Kidney epithelial cell (primary cell): ENCODE results near the gene OBSCN. TPM values are rescaled to one million over a fixed set of nuclear protein-coding genes. Genes with fewer than 3 reads are reported as not detected.

Experiments used
- DNase-seq: peaks from one replicate; pipeline ENCODE4 v3.0.0-alpha.2; 2010; ENCODE audit warnings: low read depth
- H3K27me3 ChIP-seq: 2 replicates; pipeline ENCODE4 v1.6.0; 2011; ENCODE audit warnings: low read length; ENCODE audit not compliant: control insufficient read depth, insufficient read depth
- H3K36me3 ChIP-seq: 2 replicates; pipeline ENCODE4 v1.5.1; 2011; ENCODE audit warnings: low read length; ENCODE audit not compliant: control insufficient read depth, insufficient read depth
- H3K4me3 ChIP-seq: 2 replicates; pipeline ENCODE4 v1.5.1; 2011; ENCODE audit warnings: low read depth, mild to moderate bottlenecking, control low read depth, low read length
- CTCF ChIP-seq: IDR thresholded peaks from 2 replicates; pipeline ENCODE4 v1.5.1; 2011; ENCODE audit warnings: mild to moderate bottlenecking, moderate library complexity, low read length, control low read depth, inconsistent platforms; ENCODE audit not compliant: insufficient read depth, poor library complexity, severe bottlenecking
- total RNA-seq: library from RNA; depleted of rRNA; stranded (reverse); fragments of >200 nt; gene quantifications from 2 replicates; pipeline ENCODE4 v1.2.3, GENCODE V29; 2015

Gene OBSCN
- total RNA-seq, 1 donor from 2014 or later: 13.5 TPM

DNA sequence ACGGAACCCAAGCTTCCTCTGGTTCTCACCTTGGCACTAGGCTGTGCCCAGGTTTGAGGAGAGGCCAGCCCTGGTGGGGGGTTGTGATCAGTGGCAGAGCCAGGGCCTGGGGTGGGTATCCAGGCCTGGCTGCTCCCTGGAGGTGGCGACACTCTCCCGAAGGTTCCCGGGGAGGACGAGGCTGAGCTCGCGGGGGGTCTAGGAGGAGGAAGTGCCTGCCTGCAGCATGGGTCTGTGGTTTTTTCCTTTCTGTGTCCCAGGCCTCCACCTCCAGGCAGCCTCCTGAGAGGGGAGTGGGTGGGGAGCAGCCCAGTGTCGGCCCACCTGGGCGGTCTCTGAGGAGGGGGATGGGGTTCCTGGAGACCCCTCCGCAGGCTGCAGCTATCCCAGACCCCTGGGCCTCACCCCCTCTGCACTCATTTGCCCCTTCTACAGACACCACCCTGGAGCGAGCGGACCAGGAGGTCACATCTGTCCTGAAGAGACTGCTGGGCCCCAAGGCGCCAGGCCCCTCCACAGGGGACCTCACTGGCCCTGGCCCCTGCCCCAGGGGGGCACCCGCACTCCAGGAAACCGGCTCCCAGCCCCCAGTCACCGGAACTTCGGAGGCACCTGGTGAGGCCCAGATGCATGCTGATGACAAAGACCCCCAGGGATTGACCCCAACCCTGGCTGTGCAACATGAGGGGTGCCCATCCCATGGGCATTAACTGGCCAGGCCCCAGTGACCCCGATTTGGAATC, 154.5 kb downstream of the OBSCN start:
- no peak for DNase-seq
- no peak for TF ChIP-seq CTCF

DNA sequence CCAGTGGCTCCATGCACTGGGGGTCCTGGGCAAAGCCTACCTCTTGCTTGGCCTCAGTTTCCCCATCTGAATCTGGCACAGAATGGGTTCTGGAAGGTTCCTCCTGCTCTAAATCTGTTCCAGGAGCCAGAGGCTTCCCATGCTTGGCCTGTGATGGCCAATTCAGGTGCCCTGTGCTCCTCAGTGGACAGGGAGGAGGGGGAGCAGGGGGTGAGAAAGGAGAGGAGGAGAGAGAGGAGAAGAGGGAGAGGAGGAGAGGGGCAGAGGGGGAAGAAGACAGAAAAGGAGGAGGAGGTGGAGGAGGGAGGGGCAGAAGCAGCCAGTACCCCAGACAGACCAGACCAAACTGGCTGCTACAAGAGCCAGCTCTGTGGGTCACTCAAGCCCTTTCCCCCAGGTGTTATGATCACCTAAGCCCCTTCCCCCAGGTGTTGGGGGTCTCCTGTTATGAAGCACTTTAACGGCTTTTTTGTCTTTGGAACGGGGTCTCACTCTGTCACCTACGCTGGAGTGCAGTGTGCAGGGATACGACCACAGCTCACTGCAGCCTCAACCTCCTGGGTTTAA, 155.1 kb downstream of the OBSCN start:
- TF ChIP-seq CTCF: no peak
- Histone ChIP-seq H3K4me3 (no peak overlapping the region), H3K27me3 (peaks cover 22% of the 10 kb centered on the region), H3K36me3 (no peaks in the 10 kb centered on the region)
- no peak for DNase-seq

More for the DNA sequence above, 154.5 kb downstream of the OBSCN start:
- no peak overlapping the region for H3K4me3 ChIP-seq
- no peaks in the 10 kb centered on the region for H3K36me3 ChIP-seq
- H3K27me3 ChIP-seq: peaks cover 15% of the 10 kb centered on the region

DNA sequence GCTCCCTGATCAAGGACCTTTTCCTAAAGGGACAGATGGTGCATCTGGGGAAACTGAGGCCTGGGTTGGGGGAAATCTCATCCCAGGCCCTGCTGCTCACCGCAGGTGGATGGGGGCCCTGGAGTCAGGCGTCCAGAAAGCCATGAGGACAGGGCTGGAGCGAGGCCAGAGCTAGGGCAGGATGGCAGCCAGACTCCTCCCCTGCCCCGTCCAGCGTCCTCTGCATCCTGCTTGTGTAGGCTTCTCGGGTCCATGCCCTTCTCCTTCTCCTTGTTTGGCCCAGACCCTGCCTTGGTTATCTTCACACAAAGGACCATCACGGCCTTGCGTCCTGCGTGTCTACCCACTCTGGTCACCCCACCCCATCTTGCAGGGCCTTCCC, 155.8 kb downstream of the OBSCN start:
- H3K36me3 ChIP-seq: no peaks in the 10 kb centered on the region
- DNase-seq: no peak
- H3K4me3 ChIP-seq: no peak overlapping the region
- no peak for TF ChIP-seq CTCF
- H3K27me3 ChIP-seq: peaks cover 26% of the 10 kb centered on the region

- Histone ChIP-seq H3K4me3 (no peak overlapping the region), H3K36me3 (no peaks in the 10 kb centered on the region), H3K27me3 (peaks cover 26% of the 10 kb centered on the region)
- TF ChIP-seq CTCF: no peak
- DNase-seq: no peak
These were observed 156.3 kb downstream of the OBSCN start for GRCh38 chr1:228364068-228364705.

- TF ChIP-seq CTCF: no peak
- Histone ChIP-seq H3K36me3 (no peaks in the 10 kb centered on the region), H3K27me3 (peaks cover 27% of the 10 kb centered on the region), H3K4me3 (no peak overlapping the region)
- no peak for DNase-seq
These were observed 156.9 kb downstream of the OBSCN start for GRCh38 chr1:228364706-228365213.
